Psoas muscle (tissue), 8 donors: ENCODE measurements around the gene AHRR. TPM values are rescaled to one million over a fixed set of nuclear protein-coding genes. Genes with fewer than 3 reads are reported as not detected.
"Not testable (repeated sequence)": the region's sequence is repeated elsewhere in the genome, so short reads cannot be mapped to it uniquely, and the experiment has no call there.

Experiments
- ATAC-seq, 4 donors: fragments of 200-7000 bp; cut with Tn5 transposase; one replicate each; pipeline ENCODE4 v1.9.1; 2020; ENCODE audit warnings: moderate library complexity in 3 of 4, mild to moderate bottlenecking in 2 of 4
- DNase-seq, 2 donors: peaks; one replicate each; pipeline ENCODE4 v3.0.0-alpha.2; 2020
- H3K27ac ChIP-seq: fragments of 200-600 bp; one replicate; pipeline ENCODE4 v1.8.0; 2022
- H3K27me3 ChIP-seq, 3 donors: fragments of 200-600 bp in 1 of 3; one replicate each; pipeline versions ENCODE4 v1.6.1 to v1.8.0; 2013 to 2022; ENCODE audit warnings: low read length in 2 of 3, mild to moderate bottlenecking in 2 of 3, moderate library complexity in 1 of 3; ENCODE audit not compliant: insufficient read depth in 3 of 3
- H3K36me3 ChIP-seq, 2 donors: fragments of 200-600 bp in 1 of 2; one replicate each; pipeline versions ENCODE4 v1.6.1 to v1.8.0; 2013 to 2022; ENCODE audit warnings: low read depth in 1 of 2, mild to moderate bottlenecking in 1 of 2, moderate library complexity in 1 of 2; ENCODE audit not compliant: insufficient read depth in 1 of 2
- H3K4me1 ChIP-seq: fragments of 200-600 bp; one replicate; pipeline ENCODE4 v1.8.0; 2022
- H3K4me3 ChIP-seq: fragments of 200-600 bp; one replicate; pipeline ENCODE4 v1.8.0; 2022; ENCODE audit warnings: mild to moderate bottlenecking
- H3K9me3 ChIP-seq: fragments of 200-600 bp; one replicate; pipeline ENCODE4 v1.8.0; 2022
- WGBS, 3 donors: extraction: QIAGEN DNeasy Blood & Tissue Kit; methylation state at CpG; one replicate each; pipeline versions ENCODE4 v1.1.6 to v1.1.7; 2013; 5-methylcytosine and 5-hydroxymethylcytosine counted together
- intact Hi-C, 2 donors: fragments of 100-400 bp; cut with DNase I; formaldehyde crosslinking; loops; one replicate each; pipeline versions ENCODE4 v1.11.0 to v1.14.2; 2022
- polyA plus RNA-seq, 3 donors: library from polyadenylated mRNA; stranded (reverse); fragments of 200-250 nt; gene quantifications; one replicate each; pipeline ENCODE4 v1.2.3, GENCODE V29; 2013
- total RNA-seq, 4 donors: library from RNA; stranded (reverse); fragmentation: NEBNext Ultra II Directional in 2 of 4; extraction: Animal tissue kit (Norgen Biotek cat#: 25700) in 2 of 4; gene quantifications; one replicate each; pipeline versions ENCODE4 v1.2.1 to v1.2.4, GENCODE V29; 2021 to 2023
- TF ChIP-seq, protein P1 (sequence below): fragments of 200-600 bp; IDR thresholded peaks from one replicate; pipeline ENCODE4 v1.8.0; 2022; ENCODE audit warnings: antibody characterized with exemption
- donor health status: healthy with polysubstance abuse.
- donor health status: DM: no; HTN: no; CAD: no; lungs with moderate emphysema.
- donor health status: Bipolar disorder and iron deficiency.
- donor health status: healthy.
- donor health status: DM: yes; HTN: yes; CAD: no.
- donor health status: DM: no; HTN: no; CAD: no.
- donor health status: DM: no; HTN: no; CAD: no.
- donor health status: DM: yes; HTN: yes; CAD: no.

The AHRR gene
- total and polyA plus RNA-seq, 7 donors = 0.10 to 7.4 (median 0.45) TPM

DNA sequence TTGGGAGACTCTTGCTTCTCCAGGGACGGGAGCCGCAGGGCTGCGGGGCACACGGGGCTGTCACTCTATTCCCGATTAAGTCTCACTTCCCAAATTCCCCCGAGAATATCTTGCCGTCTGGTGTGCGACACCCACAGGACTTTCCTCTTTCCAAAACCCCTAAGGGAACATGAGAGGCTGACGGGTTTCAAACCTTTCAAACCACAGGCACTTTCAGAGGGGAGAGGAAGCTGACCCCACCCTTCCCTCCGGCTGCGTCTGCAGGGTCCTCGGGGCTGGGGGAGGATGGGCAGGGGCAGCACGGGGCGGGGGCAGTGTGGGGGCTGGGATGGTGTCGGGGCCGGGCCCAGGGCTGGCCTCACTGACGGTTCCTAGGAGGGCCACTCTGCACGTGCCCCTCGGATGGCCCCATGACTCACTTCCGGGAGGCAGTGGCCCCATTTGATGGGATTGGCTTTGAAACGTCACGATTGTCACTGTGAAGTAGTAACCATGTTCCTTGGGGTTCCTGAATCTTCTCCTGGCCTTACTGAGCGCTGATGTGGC lies 164.5 kb downstream of the AHRR start:
- Histone ChIP-seq H3K4me1 (no peaks in the 10 kb centered on the region), H3K9me3 (no peaks in the 10 kb centered on the region), H3K4me3 (no peak overlapping the region), H3K27ac (no peak overlapping the region), H3K36me3 (no peaks in the 10 kb centered on the region), H3K27me3 (peaks cover 0 to 79% (median 7%) of the 10 kb centered on the region in 3 donors)
- ATAC-seq = no peak
- intact Hi-C loops = no loop called here
- TF ChIP-seq, protein P1, sequence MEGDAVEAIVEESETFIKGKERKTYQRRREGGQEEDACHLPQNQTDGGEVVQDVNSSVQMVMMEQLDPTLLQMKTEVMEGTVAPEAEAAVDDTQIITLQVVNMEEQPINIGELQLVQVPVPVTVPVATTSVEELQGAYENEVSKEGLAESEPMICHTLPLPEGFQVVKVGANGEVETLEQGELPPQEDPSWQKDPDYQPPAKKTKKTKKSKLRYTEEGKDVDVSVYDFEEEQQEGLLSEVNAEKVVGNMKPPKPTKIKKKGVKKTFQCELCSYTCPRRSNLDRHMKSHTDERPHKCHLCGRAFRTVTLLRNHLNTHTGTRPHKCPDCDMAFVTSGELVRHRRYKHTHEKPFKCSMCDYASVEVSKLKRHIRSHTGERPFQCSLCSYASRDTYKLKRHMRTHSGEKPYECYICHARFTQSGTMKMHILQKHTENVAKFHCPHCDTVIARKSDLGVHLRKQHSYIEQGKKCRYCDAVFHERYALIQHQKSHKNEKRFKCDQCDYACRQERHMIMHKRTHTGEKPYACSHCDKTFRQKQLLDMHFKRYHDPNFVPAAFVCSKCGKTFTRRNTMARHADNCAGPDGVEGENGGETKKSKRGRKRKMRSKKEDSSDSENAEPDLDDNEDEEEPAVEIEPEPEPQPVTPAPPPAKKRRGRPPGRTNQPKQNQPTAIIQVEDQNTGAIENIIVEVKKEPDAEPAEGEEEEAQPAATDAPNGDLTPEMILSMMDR = no peak
- no peak for DNase-seq
- WGBS, 3 donors = 32 to 38% (median 35%) methylated on average over 22 to 23 of the region's 23 CpGs

DNA sequence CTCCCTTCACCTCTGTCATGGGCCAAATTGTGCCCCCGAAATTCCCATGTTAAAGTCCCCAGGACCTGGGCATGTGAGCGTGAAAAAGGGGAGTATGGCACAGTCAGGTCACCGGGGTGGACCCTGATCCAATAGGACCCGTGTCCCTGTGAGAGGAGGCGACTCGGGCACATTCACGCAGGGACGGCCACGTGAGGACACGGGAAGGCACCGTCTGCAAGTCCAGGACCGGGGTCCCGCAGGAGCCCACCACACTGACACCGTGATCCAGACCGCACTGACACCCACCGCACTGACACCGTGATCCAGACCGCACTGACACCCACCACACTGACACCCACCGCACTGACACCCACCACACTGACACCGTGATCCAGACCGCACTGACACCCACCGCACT lies 165.1 kb downstream of the AHRR start:
- ATAC-seq, H3K4me3 ChIP-seq, intact Hi-C loops, H3K4me1 ChIP-seq, H3K36me3 ChIP-seq, DNase-seq, H3K9me3 ChIP-seq, H3K27ac ChIP-seq: not testable (repeated sequence)
- WGBS, 3 donors = 87 to 90% (median 88%) methylated on average over 16 to 18 of the region's 22 CpGs
- peaks cover 0 to 79% (median 13%) of the 10 kb centered on the region in 3 donors for H3K27me3 ChIP-seq

Other genes with a start within 250 kb of the AHRR start
- not detected for gene PLEKHG4B, start 229.5 kb upstream of the AHRR start, total RNA-seq
- under 1 TPM in 1 of 3 donors, not detected in 2; 0.01 TPM for gene PLEKHG4B, start 229.5 kb upstream of the AHRR start, polyA plus RNA-seq
- 10 to 100 TPM in 1 of 4 donors, 1 to 10 TPM in 3; 1.3 to 13.4 (median 9.0) TPM for gene LRRC14B, start 130.2 kb upstream of the AHRR start, total RNA-seq
- gene LRRC14B, start 130.2 kb upstream of the AHRR start, polyA plus RNA-seq = 10 to 100 TPM in 2 of 3 donors, under 1 TPM in 1; 0.42 to 15.5 (median 14.5) TPM
- gene CCDC127, start 103.6 kb upstream of the AHRR start, total RNA-seq = 1 to 10 TPM; 6.9 to 9.6 (median 7.4) TPM
- 10 to 100 TPM in 1 of 3 donors, 1 to 10 TPM in 2; 4.1 to 11.2 (median 5.5) TPM for gene CCDC127, start 103.6 kb upstream of the AHRR start, polyA plus RNA-seq
- gene SDHA, start 103.4 kb upstream of the AHRR start, total RNA-seq = 100 to 1,000 TPM; 269 to 363 (median 314) TPM
- gene SDHA, start 103.4 kb upstream of the AHRR start, polyA plus RNA-seq = 100 to 1,000 TPM; 160 to 205 (median 205) TPM
- 10 to 100 TPM; 26.8 to 33.2 (median 31.4) TPM for gene PDCD6, start 50.1 kb upstream of the AHRR start, total RNA-seq
- gene PDCD6, start 50.1 kb upstream of the AHRR start, polyA plus RNA-seq = 10 to 100 TPM; 36.8 to 92.4 (median 57.3) TPM
- 10 to 100 TPM; 55.8 to 62.7 (median 59.1) TPM for gene EXOC3, start 121.5 kb downstream of the AHRR start, total RNA-seq
- gene EXOC3, start 121.5 kb downstream of the AHRR start, polyA plus RNA-seq = 10 to 100 TPM; 38.2 to 63.4 (median 49.4) TPM
- gene SLC9A3, start 202.7 kb downstream of the AHRR start, total RNA-seq = 1 to 10 TPM in 2 of 4 donors, under 1 TPM in 2; 0.81 to 1.7 (median 1.0) TPM
- gene SLC9A3, start 202.7 kb downstream of the AHRR start, polyA plus RNA-seq = 1 to 10 TPM; 1.2 to 1.7 (median 1.6) TPM